Kasumi-1 (cell line): ENCODE results near the gene GOLIM4.
"Not testable (repeated sequence)": the region's sequence is repeated elsewhere in the genome, so short reads cannot be mapped to it uniquely, and the experiment has no call there.

Experiments used
- DNase-seq, 2 experiments: peaks; one replicate each; lab custom pipeline; 2025; lab: John Stamatoyannopoulos, UW

GOLIM4 gene

DNA sequence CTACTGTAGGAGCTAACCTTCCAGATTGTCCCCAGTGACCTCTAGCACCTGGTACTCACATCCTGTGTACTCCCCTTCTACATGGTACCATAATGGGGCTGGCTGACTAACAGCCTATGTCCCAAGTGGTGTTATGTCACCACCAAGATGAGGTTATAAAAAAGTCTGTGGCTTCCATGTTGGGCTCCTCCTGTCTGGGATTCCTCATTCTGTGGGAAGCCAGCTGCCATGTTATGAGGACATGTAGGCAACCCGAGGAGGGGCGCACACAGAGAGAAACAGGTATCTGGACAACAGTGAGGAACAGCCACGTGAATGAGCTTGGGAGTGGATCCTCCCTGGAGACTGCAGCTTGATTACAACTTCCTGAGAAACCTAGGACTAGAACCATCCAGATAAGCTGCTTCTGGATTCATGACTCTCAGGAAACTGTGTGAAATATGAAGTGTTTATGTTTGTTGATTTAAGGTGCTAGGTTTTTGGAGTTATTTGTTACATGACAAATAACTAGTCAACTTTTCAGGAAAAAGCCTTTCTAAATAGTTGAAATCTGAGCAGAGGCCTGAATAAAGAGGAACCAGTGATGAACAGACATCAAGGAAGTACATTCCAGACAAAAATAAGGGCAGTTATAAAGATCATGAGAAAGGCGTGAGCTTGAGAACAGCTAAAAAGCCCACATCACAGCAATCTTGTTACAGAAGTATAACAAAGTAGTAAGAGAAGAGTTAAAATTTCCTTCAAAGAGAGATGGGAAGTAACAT, 21.7 kb downstream of the GOLIM4 start:
- peak; percentile 34 to 56 for DNase-seq

- no peak for DNase-seq
These were observed 23.4 kb downstream of the GOLIM4 start for GRCh38 chr3:168072323-168072650.

- DNase-seq: no peak
These were observed 24.0 kb downstream of the GOLIM4 start for GRCh38 chr3:168071591-168072322.

DNA sequence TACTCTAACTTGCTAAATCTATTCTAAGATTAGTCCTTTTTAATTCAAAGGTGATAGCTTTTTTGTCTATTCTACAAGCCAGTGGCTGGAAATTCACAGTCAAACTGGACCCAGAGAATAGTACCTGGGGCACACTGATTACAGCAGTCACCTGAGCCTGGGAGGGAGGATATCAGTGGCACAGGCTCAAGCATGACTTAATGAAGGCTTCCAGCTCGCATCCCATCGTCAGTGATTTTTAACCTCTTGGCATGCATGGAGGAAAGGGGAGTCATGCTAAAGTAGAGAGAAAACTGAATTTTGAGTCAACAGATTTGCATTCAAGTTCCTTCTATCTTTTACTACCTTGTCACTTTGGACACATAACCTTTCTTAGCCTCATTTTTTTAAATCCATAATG, 24.8 kb downstream of the GOLIM4 start:
- DNase-seq: no peak

DNA sequence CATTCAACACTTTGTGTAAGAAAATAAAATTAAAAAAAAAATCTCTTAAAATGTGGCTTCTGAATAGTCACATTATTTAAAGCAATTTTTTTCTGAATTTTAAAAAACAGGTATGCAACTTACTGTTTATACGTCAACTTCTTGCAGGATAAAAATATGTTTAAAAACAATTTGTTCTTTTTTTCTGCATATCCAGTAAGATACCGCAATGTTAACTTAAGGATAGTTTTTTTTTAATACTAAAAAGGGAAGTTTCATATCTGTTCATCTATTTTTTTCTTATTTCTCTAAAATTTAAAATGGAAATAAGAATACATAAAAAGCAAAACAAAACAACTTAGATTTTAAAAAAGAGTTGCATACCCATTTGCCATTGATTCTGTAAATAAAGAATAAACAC, 27.4 kb downstream of the GOLIM4 start:
- DNase-seq: no peak

- DNase-seq: no peak
These were observed 28.8 kb downstream of the GOLIM4 start for GRCh38 chr3:168066882-168067281.

GRCh38 chr3:168065569-168065968, 30.2 kb downstream of the GOLIM4 start:
- no peak for DNase-seq

DNA sequence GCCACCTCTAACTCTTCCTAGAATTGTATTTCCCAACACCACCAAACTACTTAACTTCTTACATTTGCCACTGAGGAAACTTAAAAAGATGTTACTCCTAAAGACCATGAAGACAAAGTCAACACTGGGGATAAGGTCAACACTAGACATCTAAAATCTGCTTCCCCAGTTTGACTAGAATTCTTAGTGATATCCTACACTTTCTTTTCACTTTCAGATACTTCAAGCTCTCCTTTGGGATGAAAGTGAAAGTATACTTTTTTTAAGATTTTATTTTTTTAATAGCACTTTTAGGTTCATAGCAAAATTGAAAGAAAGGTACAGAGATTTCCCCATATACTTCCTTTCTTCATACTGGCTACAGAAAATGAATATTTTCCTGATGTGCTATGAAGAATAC, 32.6 kb downstream of the GOLIM4 start:
- DNase-seq: no peak

DNA sequence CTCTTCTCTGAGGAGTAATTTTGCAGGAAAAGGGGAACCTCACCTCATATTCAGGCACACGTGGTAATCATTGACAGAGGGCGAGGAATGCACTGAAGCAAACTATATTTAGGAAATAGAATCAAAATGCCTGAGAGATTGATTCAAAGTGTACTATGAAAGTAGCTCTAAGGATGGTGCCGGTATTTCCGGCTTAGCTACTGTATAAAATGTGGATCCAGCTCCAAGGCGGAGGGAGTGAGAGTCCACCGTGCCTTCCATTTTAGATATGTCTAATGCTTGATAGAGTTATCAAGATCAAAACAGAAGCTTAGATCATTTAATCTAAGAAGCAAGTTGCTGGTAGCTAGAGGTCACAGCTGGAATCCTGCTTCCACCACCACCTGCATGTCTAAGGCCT, 33.0 kb downstream of the GOLIM4 start:
- no peak for DNase-seq

GRCh38 chr3:168061332-168061996, 34.3 kb downstream of the GOLIM4 start:
- DNase-seq: peak; percentile 12 to 60

DNA sequence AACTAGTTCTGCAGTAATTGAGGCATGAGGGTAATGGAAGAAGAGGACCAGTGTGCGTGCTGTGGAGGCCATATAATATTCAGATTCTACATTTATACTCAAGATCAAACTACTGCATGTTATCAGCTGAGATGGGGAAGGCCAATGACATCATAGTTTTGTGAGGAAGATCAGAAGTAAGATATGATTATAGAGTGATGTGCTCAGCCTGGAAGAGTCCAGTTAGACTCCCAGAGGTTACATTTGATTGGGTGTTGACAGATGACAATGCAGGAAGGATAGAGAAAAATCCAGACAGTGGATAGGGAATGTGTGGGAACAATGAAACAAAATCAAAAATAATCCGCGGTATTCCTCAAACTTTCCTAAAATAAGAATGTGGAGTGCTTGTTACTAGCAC, 35.4 kb downstream of the GOLIM4 start:
- DNase-seq: no peak

- no peak for DNase-seq
These were observed 37.2 kb downstream of the GOLIM4 start for GRCh38 chr3:168058481-168058880.

DNA sequence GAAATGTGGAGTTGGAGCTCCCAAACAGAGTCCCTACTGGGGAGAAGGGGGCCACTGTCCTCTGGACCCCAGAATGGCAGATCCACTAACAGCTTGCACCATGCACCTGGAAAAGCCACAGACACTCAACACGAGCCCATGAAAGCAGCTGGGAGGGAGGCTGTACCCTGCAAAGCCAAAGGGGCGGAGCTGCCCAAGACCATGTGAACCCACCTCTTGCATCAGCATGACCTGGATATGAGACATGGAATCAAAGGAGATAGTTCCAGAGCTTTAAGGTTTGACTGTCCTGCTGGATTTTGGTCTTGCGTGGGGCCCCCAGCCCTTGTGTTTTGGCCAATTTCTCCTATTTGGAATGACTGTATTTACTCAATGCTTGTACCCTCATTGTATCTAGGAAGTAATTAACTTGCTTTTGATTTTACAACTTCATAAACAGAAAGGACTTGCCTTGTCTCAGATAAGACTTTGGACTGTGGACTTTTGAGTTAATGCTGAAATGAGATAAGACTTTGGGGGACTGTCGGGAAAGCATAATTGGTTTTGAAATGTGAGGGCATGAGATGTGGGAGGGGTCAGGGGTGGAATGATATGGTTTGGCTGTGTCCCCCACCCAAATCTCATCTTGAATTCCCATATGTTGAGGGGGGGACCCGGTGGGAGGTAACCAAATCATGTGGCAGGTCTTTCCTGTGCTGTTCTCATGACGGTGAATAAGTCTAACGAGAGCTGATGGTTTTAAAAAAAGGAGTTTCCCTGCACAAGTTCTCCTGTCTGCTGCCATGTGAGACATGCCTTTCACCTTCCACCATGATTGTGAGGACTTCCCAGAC, 39.1 kb downstream of the GOLIM4 start:
- DNase-seq: not testable (repeated sequence)

- DNase-seq: no peak
These were observed 41.3 kb downstream of the GOLIM4 start for GRCh38 chr3:168054447-168054846.

GRCh38 chr3:168053115-168053514, 42.6 kb downstream of the GOLIM4 start:
- peak in 1 of 2 experiments; percentile 10 for DNase-seq

GRCh38 chr3:168052515-168052914, 43.2 kb downstream of the GOLIM4 start:
- DNase-seq: no peak

- DNase-seq: no peak
These were observed 43.9 kb downstream of the GOLIM4 start for GRCh38 chr3:168051531-168052471.

GRCh38 chr3:168051070-168051469, 44.7 kb downstream of the GOLIM4 start:
- DNase-seq: no peak

DNA sequence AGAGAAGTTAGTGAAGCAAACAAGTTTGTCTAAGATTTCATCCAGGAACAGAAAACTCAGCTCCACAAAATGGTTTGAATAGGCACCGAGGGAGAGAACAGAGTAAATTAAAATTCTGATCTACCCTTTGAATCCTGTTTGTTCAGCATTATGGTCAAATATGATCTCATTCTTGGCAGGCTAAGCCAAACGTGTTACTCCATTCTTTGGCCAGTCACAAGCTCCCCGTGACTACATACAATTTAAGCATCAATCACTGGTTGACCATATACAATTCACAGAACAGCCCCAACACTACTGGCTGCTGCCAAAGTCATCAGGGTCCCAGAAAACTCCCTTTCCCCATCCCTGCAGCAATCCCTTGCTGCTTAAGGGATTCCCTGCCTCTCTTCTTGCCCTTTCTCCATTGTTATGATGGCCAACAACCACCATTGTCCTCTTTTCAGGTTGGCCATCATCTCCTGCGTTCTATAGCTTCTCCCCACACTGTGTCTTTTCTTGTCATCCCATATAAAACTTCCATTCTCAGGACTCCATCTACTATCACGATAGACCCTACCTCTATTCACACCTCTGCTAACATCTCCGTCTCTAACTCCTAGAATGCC, 46.3 kb downstream of the GOLIM4 start:
- no peak for DNase-seq
